Neural progenitor cell (in vitro differentiated cells): ENCODE measurements around the gene TRIM28. TPM values are rescaled to one million over a fixed set of nuclear protein-coding genes. Genes with fewer than 3 reads are reported as not detected.

ENCODE experiments used
- DNase-seq: peaks from one replicate; pipeline ENCODE4 v3.0.0-alpha.2; 2016; ENCODE audit warnings: low spot score
- H2AFZ ChIP-seq: fragments of 200-600 bp; sonication (generic); replicated peaks from 2 replicates; pipeline ENCODE4 v1.6.1; 2016; ENCODE audit warnings: antibody characterized with exemption
- H3F3A ChIP-seq: fragments of 200-600 bp; sonication (generic); 2 replicates; pipeline ENCODE4 v1.6.1; 2016; ENCODE audit warnings: antibody characterized with exemption, low read depth
- H3K27ac ChIP-seq: fragments of 200-600 bp; sonication (generic); 2 replicates; pipeline ENCODE4 v1.5.1; 2016; ENCODE audit warnings: mild to moderate bottlenecking
- H3K27me3 ChIP-seq: fragments of 200-600 bp; sonication (generic); 2 replicates; pipeline ENCODE4 v1.6.1; 2016; ENCODE audit warnings: mild to moderate bottlenecking, moderate library complexity
- H3K36me3 ChIP-seq: fragments of 200-600 bp; sonication (generic); 2 replicates; pipeline ENCODE4 v1.5.1; 2016
- H3K4me1 ChIP-seq: fragments of 200-600 bp; sonication (generic); 2 replicates; pipeline ENCODE4 v1.6.1; 2016; ENCODE audit warnings: mixed run types
- H3K4me2 ChIP-seq: fragments of 200-600 bp; sonication (generic); 2 replicates; pipeline ENCODE4 v1.6.1; 2016
- H3K4me3 ChIP-seq: fragments of 200-600 bp; sonication (generic); 2 replicates; pipeline ENCODE4 v1.5.1; 2016
- H3K79me2 ChIP-seq: fragments of 200-600 bp; sonication (generic); 2 replicates; pipeline ENCODE4 v1.6.1; 2016; ENCODE audit warnings: low read depth
- H3K9ac ChIP-seq: fragments of 200-600 bp; sonication (generic); 2 replicates; pipeline ENCODE4 v1.6.1; 2016
- H3K9me3 ChIP-seq: fragments of 200-600 bp; sonication (generic); 2 replicates; pipeline ENCODE4 v1.5.1; 2016; ENCODE audit warnings: low read depth
- H4K20me1 ChIP-seq: fragments of 200-600 bp; sonication (generic); 2 replicates; pipeline ENCODE4 v1.6.1; 2016; ENCODE audit warnings: low read depth
- H3K27ac Mint-ChIP-seq: 3 replicates; pipeline ENCODE4 v1.8.0; 2021; ENCODE audit warnings: mixed read lengths
- H3K27me3 Mint-ChIP-seq: 2 replicates; pipeline ENCODE4 v1.8.0; 2022; ENCODE audit warnings: low read depth, mild to moderate bottlenecking, inconsistent platforms, moderate library complexity, mixed read lengths; ENCODE audit not compliant: insufficient read depth
- H3K36me3 Mint-ChIP-seq: 3 replicates; pipeline ENCODE4 v1.8.0; 2021; ENCODE audit warnings: mixed read lengths
- H3K4me1 Mint-ChIP-seq: 3 replicates; pipeline ENCODE4 v1.8.0; 2021; ENCODE audit warnings: mixed read lengths
- H3K4me3 Mint-ChIP-seq: 3 replicates; pipeline ENCODE4 v1.8.0; 2021; ENCODE audit warnings: mild to moderate bottlenecking, moderate library complexity, mixed read lengths
- H3K9me3 Mint-ChIP-seq: 3 replicates; pipeline ENCODE4 v1.8.0; 2020; ENCODE audit warnings: mixed read lengths
- CTCF ChIP-seq: fragments of 200-600 bp; sonication (generic); IDR thresholded peaks from 2 replicates; pipeline ENCODE4 v1.5.1; 2017; ENCODE audit warnings: antibody characterized with exemption, mild to moderate bottlenecking
- EZH2 ChIP-seq: fragments of 200-600 bp; sonication (generic); IDR thresholded peaks from 2 replicates; pipeline ENCODE4 v1.6.1; 2017; ENCODE audit warnings: antibody characterized with exemption, mild to moderate bottlenecking, moderate library complexity
- EZH2phosphoT487 ChIP-seq: fragments of 200-600 bp; sonication (generic); IDR thresholded peaks from 2 replicates; pipeline ENCODE4 v1.6.1; 2017; ENCODE audit warnings: antibody characterized with exemption
- total RNA-seq: library from RNA; depleted of rRNA; stranded (reverse); fragments of >200 nt; gene quantifications from 2 replicates; pipeline ENCODE4 v1.2.3, GENCODE V29; 2015; ENCODE audit warnings: low replicate concordance

Gene TRIM28
- total RNA-seq, 1 donor from 2014 or later, result 390 TPM

DNA sequence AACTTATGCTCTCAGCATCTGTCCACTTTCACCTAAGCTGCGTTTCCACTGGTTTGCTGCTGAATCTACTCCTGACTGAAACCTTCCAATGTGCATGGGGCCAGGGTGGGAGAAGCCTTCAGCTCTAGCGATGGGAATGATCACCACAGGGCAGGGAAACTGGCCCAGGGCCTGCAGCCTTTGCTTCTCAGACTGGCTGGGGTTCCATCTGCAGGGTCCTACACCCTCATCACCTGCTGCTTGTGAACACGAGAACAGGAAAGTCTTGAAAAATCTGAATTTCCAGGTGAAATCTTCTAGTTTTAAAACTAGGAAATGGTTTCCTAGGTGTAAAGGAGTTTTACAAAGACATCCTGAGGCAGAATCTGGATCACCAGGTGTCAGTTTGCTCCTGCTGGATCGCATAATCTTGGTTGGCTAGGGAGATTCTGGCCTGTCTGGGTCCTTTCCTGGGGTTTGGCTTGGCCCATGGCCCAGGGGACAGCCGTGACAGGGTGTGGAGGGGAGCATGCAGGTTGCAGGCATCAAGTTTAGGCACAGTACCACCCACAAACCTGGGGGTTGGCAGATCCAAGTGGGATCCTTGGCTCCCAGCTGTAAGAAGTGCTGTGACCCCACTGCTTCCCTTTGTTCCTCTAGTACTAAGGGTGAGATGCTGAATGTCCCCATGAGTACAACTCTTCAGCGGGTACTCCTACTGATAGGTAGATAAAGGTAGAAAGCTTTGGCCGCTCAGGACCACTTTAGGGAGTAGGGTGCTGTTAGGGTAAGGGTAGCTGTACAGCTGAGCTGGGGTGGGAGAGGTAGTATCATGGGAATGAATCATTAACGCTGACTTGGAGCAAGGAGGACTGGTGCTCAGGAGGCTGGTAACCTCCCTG, 16.4 kb downstream of the TRIM28 start:
- H3K27me3 ChIP-seq, result peaks cover 22% of the 10 kb centered on the region
- H3K4me2 ChIP-seq, result peak overlapping the region; percentile 79
- H3K9ac ChIP-seq, result no peak overlapping the region
- no peaks in the 10 kb centered on the region for H3K9me3 ChIP-seq
- peaks cover 37% of the 10 kb centered on the region for H3K79me2 ChIP-seq
- H3K4me1 Mint-ChIP-seq, result peaks cover 32% of the 10 kb centered on the region
- H3K36me3 Mint-ChIP-seq, result peaks cover 16% of the 10 kb centered on the region
- no peak overlapping the region for H3K27ac ChIP-seq
- H3K9me3 Mint-ChIP-seq, result no peaks in the 10 kb centered on the region
- DNase-seq, result no peak
- no peaks in the 10 kb centered on the region for H3K36me3 ChIP-seq
- H3F3A ChIP-seq, result peaks cover 56% of the 10 kb centered on the region
- no peak overlapping the region for H2AFZ ChIP-seq
- H3K27ac Mint-ChIP-seq, result peak overlapping the region; percentile 79
- H3K4me1 ChIP-seq, result peaks cover 17% of the 10 kb centered on the region
- peaks cover 16% of the 10 kb centered on the region for H3K27me3 Mint-ChIP-seq
- peak overlapping the region; percentile 98 for H3K4me3 Mint-ChIP-seq
- peak overlapping the region; percentile 65 for H3K4me3 ChIP-seq
- TF ChIP-seq EZH2phosphoT487 (no peak), EZH2 (no peak), CTCF (no peak)
- peaks cover 15% of the 10 kb centered on the region for H4K20me1 ChIP-seq

GRCh38 chr19:58560921-58561320, 17.1 kb downstream of the TRIM28 start:
- Histone ChIP-seq H2AFZ (no peak overlapping the region), H3K27ac (no peak overlapping the region), H3K9me3 (no peaks in the 10 kb centered on the region), H3K4me3 (no peak overlapping the region), H3K27me3 (peaks cover 22% of the 10 kb centered on the region), H3K4me2 (no peak overlapping the region), H3K36me3 (no peaks in the 10 kb centered on the region), H3K9ac (no peak overlapping the region), H3K79me2 (peaks cover 37% of the 10 kb centered on the region), H3K4me1 (peaks cover 13% of the 10 kb centered on the region), H3F3A (peaks cover 50% of the 10 kb centered on the region), H4K20me1 (peaks cover 15% of the 10 kb centered on the region)
- H3K4me1 Mint-ChIP-seq, result peaks cover 29% of the 10 kb centered on the region
- H3K27ac Mint-ChIP-seq, result no peak overlapping the region
- H3K27me3 Mint-ChIP-seq, result peaks cover 14% of the 10 kb centered on the region
- TF ChIP-seq EZH2 (no peak), CTCF (no peak)
- H3K9me3 Mint-ChIP-seq, result no peaks in the 10 kb centered on the region
- DNase-seq, result no peak
- peak overlapping the region; percentile 98 for H3K4me3 Mint-ChIP-seq
- H3K36me3 Mint-ChIP-seq, result peaks cover 16% of the 10 kb centered on the region

DNA sequence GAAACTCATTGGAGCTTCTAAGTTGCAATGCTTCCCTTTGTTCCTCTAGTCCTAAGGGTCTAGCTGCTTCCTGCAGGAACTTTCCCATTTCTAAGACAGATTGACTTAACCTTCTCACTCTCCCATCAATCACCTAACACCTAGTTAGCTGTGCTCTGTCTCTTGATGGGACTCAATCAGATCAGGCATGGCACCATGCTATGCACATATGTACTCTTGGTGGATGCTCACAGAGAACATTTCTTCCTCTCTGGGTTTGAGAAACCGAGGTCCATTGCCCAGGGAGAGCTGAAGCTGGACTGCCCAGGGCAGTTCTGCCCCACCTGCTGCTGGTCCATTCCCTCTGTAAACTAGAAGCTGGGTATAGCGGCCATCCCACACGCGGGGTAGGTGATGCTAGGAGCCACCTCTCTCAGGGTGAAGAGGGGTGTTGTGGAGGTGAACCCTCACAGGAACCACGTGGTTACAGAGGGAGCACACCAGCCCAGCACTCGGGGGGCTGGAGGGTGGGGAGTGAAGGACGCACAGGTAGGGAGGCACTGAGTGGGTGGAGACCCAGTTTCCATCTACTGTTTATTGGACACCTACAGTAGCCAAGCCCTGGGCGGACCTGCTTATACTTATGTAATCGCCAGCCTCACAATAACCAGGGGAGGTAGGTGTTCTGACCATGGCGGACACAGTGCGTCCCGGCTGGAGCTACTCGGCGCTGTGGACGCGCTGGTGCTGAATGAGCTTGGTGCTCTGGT, 17.7 kb downstream of the TRIM28 start:
- H3K4me3 ChIP-seq, result no peak overlapping the region
- peaks cover 10% of the 10 kb centered on the region for H3K36me3 Mint-ChIP-seq
- DNase-seq, result no peak
- no peak for TF ChIP-seq EZH2phosphoT487
- no peak for TF ChIP-seq CTCF
- no peak for TF ChIP-seq EZH2
- peaks cover 23% of the 10 kb centered on the region for H3K4me1 Mint-ChIP-seq
- no peak overlapping the region for H3K27ac Mint-ChIP-seq
- H3F3A ChIP-seq, result peaks cover 43% of the 10 kb centered on the region
- H2AFZ ChIP-seq, result no peak overlapping the region
- peaks cover 31% of the 10 kb centered on the region for H3K79me2 ChIP-seq
- no peak overlapping the region for H3K27ac ChIP-seq
- no peaks in the 10 kb centered on the region for H3K36me3 ChIP-seq
- H3K27me3 Mint-ChIP-seq, result peaks cover 10% of the 10 kb centered on the region
- H3K4me2 ChIP-seq, result no peak overlapping the region
- H3K9ac ChIP-seq, result no peak overlapping the region
- H4K20me1 ChIP-seq, result peaks cover 14% of the 10 kb centered on the region
- no peaks in the 10 kb centered on the region for H3K9me3 ChIP-seq
- H3K27me3 ChIP-seq, result peaks cover 22% of the 10 kb centered on the region
- peak overlapping the region; percentile 74 for H3K4me3 Mint-ChIP-seq
- no peaks in the 10 kb centered on the region for H3K9me3 Mint-ChIP-seq
- peaks cover 13% of the 10 kb centered on the region for H3K4me1 ChIP-seq
